NCI-H524 (cell line): ENCODE results near the gene PWWP2B.
A peak's percentile ranks its signal among the peaks of the same experiment; 100 is the strongest.

Experiments used
- DNase-seq, 2 experiments: peaks; one replicate each; lab custom pipeline; 2025; lab: John Stamatoyannopoulos, UW

The PWWP2B gene

DNA sequence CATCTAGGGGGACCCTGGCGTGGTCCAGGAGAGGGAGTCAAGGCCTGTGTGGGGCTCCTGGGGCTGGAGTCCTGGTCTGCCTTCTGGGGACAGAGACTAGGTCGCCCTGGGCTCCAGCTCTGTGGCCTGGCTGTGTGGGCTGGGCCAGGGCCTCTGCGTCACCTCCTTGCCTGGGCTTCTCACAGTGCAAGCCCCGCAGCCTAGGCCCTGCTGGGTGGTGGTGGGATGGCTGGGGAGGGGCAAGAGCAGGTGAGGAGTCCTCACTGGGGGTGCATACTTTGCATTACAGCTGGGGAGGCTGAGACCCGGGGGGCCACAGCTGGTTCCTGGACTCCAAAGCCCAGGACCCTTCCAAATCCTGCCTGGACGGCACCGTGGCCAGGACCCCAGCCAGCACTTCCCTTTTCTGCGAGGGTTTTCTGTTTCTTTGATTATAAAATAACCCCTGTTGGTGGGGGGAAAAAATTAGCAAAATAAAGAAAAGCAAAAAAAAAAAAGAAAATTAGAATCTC lies 23.5 kb downstream of the PWWP2B start:
- no peak for DNase-seq

DNA sequence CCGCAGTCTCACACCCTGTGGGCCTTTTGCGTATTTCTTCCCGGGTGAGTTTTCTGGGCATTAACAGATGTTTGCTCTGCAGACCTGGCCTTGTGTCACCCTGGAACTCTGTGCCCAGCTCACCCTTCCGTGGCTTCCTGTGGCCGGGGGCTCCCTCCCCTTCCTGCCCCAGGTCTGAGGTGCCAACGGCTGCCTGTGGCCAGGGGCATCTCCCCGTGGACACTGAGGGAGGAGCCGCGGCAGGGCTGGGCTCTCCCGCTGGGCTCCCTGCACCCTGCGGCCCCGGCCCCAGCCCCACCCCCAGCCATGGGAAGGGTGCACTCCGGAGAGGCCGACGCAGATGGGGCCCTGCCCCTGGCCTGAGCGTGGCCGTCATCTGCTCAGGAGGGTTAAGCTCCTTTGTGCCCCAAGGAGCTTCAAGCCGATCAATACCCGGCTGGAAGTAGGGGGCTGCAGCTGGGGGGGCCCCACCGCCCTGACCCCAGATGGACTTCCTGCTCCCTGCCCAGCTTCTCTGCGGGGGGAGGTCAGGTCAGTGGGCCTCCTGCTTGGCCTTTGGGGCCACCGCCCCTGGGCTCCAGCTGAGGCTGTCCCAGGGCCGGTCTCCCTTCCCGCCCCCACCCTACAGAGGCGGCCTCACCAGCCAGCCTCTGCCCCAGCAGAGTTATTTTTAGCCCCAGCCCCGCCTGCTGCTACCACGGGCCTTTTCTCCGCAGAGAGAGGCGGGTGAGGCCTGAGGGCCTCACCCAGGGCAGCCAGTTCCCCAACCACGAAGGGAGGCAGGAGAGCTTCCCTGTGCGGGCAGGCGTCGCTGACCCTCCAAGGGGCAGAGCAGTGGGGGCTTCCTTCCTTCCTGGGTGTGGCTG lies 24.2 kb downstream of the PWWP2B start:
- DNase-seq, result peak in 1 of 2 experiments; percentile 6

DNA sequence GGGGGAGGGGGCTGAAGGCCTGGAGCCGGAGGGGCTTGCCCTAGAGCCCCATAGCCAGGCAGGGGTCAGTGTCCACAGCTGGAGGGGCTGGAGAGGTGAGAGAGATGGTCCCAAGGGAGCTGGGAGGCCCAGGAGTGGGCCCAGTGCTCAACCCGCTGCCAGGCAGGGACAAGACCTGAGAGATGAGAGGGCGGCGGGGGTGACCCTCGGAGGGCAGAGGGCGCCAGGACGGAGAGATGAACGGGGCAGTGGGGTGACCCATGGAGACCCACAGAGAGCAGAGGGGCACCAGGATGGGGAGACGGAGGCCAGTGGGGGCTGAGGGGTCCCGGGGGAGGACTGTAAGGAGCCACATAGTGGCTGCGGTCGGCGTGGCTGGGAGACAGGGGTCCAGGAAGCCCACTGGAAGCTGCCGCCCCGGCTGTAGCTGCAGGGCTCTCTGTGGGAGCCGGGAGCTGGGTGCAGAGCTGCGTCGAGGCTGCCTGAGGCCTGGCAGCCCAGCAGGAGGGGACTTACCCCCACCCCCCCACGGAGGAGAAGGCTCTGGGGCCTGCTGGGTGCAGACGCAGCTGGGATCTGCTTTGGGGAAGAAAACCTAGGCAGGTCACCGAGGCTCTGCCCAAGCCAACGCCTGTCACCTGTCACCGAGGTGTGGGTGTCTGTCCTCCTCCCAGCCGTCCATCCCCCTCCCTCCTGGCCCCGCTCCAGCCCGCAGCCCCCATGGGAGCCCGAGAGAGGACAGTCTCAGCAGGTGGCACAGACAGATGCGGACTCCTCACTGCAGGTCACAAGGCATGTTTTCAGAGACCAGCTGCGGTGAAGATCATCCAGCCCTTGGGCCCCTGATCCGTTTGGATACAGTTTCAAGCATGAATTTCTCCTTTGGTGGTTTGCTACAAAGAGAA lies 25.1 kb downstream of the PWWP2B start:
- DNase-seq, result peak; percentile 51 to 77

DNA sequence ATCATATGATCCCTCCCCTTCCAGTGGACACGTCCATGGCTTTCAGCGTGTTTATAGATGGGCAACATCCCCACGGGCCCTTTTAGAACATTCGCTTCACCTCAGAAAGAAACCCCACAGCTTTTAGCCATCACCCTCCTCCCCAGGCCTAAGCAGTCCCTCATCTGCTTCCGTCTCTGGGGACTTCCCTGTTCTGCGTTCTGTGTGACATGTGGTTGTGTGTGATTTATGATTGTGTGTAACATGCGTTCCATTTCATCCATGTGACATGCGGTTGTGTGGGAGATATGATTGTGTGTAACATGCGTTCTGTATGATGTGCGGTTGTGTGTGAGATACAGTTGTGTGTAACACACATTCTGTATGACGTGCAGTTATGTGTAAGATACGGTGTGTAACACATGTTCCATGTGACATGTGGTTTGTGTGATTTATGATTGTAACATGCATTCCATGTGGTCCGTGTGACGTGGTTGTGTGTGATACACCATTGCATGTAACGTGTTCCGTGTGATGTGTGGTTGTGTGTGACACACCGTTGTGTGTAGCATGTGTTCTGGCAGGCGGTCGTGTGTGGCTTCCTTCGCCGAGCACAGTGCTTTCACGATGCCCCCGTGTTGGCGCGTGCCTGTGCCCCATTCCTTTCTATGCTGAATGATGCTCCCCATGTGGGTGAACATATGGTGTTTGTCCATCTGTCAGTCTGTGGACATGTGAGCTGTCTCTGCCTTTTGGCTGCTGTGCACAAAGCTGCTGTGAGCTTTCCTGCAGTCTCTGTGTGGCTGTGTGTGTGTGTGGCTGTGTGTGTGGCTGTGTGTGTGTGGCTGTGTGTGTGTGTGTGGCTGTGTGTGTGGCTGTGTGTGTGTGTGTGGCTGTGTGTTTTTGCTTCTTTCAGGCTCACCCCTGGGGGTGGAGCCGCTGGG lies 26.2 kb downstream of the PWWP2B start:
- peak; percentile 35 to 75 for DNase-seq

DNA sequence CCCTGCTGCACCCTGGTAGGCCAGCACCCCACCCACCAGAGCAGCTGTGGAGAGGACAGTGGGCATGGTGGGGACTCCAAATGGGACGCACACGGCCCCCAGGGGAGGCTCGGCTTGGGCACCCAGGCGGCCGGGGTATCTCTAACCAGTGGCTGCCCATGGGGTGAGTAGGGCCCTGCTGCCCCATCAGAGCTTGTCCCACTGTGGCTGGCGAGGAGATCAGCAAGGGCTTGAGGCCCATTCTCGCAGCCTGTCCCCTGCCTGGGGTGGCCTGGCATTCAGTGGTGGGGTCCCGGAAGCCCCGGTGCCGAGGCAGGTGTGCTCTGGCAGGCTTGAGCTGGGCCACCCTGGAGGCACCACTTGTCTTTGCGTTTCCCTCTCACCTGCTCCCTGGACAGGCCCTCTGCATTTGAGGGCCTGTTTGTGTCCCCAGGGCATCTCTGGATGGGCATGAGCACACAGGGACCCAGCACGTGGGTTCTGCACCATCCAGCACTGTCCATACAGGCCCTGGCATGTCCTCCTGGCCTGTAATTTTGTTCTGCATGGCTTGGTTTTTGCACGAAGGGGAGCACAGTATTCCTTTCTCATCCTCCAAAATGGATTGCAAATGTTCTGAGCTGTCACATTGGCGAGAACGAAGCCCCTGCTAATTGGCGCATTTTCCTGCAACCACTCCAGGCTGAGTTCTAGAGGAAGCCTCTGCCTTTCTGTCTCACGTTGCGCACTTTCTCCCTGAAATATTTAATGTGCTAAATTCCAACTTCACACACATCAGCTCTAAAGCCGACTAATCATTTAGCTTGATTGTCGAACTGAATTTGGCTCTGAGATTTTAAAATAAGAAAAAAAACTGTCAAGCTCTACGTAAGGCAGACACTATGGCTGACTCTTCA lies 27.2 kb downstream of the PWWP2B start:
- DNase-seq, result no peak

DNA sequence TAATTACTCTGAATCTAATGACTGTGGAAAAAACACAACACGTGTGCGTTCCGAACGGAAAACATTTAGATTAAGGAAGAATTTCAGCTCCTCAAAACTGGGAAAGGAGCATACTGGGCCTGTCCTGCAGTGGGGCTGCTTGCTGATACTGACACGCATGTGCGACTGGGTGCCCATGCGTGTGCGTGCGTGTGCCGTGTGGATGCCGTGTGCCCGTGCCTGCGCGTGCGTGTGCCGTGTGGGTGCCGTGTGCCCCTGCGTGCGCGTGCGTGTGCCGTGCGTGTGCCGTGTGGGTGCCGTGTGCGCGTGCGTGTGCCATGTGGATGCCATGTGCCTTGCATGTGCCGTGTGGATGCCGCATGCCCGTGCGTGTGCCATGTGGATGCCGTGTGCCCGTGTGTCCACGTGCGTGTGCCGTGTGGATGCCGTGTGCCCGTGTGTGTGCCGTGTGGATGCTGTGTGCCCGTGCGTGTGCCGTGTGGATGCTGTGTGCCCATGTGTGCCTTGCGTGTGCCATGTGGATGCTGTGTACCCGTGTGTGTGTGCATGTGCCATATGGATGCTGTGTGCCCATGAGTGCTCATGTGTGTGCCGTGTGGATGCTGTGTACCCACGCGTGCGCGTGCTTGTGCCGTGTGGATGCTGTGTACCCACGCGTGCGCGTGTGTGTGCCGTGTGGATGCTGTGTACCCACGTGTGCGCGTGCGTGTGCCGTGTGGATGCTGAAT lies 28.2 kb downstream of the PWWP2B start:
- no peak for DNase-seq

DNA sequence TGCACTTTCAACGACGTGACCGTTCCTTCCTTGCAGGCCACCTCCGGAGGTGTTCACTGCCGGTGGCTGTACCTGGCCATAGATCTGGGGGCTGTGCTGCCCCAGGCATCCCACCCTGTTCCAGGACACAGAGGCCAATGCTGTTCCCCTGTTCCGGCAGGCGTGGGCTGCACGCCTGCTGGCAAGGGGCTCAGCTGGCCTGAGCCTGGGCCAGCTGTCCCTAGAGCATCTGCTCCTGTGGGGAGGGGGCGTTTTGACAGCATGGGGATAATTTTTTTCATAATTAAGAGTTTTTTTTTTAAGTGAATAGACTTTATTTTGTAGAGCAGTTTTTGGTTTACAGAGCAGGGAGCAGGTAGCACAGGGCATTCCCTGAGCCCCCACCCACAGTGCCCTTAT lies 28.8 kb downstream of the PWWP2B start:
- DNase-seq, result peak in 1 of 2 experiments; percentile 35

DNA sequence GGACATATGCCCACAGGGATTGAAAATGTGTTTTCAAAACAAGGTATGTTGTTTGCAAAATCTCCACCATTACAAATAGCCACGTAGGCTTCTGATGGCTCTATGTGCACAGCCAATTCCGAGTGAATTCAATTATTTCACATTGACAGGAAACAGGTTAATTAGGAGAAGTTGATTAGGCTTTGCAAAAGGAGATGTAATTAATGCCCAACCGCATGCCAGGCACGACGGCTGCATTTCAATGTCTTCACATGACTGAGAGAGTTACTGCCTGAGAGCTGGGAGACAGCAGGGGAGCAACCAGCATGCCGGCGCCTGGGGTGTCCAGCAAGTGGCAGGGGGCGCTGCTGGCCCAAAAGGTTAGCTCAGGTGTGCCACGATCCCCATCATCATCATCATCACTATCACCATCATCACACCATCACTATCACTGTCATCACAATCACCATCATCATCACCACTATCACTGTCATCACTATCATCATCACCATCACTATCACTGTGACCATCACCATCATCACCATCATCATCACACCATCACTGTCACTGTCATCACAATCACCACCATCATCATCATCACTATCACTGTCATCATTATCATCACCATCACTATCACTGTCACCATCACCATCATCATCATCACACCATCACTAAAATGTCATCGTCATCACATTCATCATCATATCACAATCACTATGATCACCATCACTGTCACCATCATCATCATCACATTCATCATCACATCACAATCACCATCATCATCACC lies 30.2 kb downstream of the PWWP2B start:
- no peak for DNase-seq

DNA sequence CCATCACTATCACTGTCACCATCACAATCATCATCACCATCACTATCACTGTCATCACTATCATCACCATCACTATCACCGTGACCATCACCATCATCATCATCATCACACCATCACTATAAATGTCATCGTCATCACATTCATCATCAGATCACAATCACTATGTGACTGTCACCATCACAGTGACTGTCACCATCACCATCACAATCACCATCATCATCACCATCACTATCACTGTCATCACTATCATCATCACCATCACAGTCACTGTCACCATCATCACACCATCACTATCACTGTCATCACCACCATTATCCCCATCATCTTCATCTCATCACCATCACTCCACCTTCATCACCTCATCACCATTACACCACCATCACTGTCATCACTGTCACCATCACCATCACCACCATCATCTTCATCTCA lies 31.0 kb downstream of the PWWP2B start:
- no peak for DNase-seq

DNA sequence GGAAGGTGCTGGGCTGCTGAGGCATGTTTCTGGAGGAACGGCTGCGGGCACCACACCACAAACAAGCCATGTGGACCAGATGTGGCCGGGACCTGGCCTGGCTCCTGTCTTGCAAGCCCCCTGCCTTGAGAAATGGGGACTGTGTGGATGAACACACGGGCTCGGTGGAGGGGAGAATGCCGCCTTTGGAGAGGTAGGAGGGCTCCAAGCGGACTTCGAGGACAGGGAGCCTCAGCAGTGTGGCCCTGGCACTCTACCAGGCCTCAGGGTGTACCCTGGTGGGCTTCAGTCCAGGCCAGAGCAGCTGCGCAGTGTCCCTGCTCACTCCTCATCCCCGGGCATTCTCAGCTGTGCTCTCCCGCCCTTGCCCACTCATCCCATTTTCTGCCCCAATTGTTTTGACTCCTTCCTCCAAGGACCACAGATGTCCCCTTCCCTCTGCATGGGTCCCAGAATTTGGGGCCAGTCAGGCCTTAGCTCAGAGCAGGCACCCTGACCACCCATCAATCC lies 31.5 kb downstream of the PWWP2B start:
- DNase-seq, result no peak

DNA sequence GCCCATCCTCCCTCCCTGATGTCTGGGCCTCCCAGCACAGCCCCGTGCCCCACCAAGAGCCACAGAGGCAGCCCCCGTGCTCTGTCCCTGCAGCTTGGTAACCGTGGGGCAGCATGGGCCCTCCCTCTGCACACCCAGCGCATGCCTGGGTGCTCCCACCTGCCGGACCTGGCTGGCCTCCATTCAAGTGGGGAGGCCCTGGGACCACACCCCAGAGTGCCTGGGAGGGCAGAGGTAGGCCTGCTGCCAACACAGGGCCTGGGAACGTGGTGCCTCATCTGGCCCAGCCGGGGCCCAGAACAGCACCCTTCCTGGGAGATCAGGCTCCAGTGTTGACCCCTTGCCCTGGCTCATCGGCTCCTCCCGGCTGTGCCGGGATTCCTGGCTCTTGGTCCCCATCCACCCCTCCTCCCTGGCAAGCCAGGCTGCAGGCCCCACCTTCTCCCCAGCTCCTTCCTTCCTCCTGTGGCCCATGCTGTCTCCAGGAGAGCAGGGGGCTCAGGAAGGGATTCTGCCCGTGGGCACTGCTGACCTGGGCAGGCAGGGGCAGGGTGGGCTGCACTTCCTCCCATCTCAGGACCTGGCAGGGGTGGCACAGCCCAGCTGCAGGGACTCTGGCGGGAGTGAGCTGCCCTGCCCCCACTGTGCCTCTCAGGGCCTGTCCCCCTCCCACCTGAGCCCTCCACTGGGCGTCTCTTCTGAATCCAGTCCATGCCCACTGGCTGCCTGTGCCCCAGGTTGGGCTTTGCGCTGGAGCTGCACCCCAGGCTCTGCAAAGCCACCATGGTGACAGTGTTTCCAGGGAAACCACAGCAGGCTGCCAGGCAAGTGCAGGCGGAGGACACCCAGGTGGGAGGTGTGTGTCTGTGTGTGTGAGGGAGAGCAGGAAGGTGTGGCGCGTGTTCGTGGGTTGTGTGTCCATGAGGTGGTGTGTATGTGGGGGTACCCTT lies 32.6 kb downstream of the PWWP2B start:
- DNase-seq, result no peak

DNA sequence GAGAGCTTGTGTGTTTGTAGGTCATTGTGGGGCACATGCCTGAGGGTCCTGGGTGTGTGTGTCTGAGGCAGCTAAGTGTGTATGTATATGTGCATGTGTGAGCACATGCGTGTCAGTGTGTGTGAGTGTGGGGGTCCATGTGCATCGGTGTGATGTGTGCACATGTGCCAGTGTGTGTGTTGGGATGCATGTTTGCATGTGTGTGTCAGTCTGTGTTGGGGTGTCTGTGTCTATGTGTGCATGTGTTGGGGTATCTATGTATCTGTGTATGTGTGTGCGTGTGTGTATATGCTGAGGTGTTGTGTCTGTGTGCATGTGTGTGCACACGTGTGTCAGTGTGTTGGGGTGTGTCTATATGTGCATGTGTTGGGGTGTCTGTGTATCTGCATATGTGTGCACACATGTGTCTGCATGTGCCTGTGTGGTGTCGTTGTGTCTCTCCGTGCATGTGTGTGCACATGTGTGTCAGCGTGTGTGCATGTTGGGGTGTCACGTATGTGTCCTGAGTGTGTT lies 33.3 kb downstream of the PWWP2B start:
- no peak for DNase-seq

DNA sequence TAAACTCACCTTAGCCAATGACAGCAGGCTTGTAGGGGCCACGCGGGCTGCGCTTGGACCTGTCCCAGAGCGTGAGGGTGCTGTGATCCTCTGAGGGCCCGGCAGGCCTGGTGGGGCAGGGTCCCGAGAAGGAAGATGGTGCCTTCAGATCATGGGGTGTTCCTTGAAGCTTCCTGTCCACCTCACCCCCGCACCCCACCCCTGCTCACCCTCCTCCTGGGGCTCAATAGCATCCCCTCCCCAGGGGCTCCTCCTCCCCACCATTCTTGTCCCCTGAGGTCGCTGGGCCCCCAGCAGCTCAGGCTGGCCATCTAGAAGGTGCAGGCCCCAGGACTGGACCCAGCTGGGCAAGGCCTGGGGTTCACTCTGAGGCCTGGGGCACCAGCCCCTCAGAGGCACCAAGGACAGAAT lies 33.9 kb downstream of the PWWP2B start:
- no peak for DNase-seq

DNA sequence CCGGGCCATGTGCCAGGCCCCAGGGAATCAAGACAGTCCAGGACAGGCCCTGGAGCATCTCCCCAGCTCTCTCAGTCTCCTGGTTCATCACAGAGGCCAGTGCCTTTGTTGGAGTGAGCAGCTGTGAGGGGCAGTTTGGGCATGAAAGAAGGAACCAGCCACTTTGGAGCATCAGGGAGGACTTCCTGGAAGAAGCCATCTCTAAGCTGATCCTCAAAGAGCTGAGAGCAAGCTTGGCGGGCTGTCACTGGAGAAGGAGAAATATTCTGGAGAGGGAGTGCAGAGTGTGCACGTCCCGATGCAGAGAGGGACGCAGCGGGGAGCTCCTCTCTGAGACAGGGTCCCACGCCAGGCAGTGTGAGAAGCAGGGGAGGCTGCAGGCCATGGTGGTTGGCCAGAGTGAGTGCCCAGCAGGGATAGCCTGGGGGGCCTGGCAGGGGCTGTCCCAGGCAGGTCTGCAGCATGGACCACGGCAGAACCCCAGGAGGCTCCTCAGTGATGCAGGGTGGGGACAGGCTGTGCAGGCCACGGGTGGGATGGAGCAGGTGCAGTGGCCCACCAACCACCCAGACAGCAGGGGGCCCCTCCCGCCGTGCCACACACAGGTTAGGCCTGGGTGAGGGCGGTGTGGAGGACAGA lies 34.7 kb downstream of the PWWP2B start:
- DNase-seq, result no peak

DNA sequence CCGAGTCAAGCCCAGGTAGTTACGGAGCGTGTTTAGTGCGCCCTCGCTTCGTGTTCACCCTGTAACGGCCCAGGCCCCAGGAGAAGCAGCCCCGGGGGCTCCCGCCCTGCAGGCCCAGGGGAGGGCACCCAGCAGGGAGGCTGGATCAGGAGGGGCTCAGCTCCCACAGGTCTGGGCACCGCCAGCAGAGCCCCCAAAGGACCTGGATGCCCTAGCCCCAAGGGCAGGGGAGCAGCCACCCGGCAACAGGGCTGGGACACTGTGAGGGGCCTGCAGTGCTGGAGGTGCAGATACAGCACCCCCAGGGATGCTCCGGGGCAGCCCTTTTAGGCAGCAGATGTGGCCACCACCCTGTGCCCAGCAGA lies 35.2 kb downstream of the PWWP2B start:
- DNase-seq, result no peak

DNA sequence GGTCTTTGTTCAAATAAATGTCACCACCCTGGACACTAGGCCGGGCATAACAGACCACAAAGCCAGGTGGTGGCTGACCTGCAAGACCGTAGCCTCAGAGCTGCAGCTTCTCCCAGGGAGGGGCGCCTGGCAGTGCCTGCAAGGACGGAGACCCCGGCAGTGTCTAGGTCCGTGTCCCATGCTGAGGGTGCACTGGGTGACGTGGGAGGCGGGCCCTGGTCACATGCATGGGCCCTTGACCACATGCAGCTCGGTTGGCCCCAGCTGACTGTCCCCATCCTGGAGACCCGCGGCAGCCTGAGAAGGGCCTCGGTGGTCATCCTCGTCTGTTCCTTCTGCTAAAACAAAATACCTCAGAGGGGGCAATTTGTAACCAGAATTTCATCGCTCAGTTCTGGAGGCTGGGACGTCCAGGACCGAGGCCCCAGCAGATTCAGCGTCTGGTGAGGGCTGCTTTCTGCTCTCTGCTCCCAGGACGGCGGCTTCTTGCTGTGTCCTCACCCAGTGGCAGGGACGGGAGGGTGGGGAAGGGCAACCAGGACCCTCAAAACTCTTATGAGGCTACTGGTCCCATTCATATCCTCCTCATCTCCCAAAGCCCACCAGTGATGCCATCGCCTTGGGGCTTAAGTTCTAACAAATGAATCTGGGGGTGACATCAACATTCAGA lies 36.8 kb downstream of the PWWP2B start:
- no peak for DNase-seq
